HG03135 (cell line): ENCODE results near the gene ARHGAP26.

Experiments used
- ATAC-seq: cut with Tn5 transposase; IDR thresholded peaks from one replicate; pipeline ENCODE4 v1.9.1; 2021; ENCODE audit warnings: mild to moderate bottlenecking, moderate library complexity; ENCODE audit not compliant: unreplicated experiment

ARHGAP26 gene

DNA sequence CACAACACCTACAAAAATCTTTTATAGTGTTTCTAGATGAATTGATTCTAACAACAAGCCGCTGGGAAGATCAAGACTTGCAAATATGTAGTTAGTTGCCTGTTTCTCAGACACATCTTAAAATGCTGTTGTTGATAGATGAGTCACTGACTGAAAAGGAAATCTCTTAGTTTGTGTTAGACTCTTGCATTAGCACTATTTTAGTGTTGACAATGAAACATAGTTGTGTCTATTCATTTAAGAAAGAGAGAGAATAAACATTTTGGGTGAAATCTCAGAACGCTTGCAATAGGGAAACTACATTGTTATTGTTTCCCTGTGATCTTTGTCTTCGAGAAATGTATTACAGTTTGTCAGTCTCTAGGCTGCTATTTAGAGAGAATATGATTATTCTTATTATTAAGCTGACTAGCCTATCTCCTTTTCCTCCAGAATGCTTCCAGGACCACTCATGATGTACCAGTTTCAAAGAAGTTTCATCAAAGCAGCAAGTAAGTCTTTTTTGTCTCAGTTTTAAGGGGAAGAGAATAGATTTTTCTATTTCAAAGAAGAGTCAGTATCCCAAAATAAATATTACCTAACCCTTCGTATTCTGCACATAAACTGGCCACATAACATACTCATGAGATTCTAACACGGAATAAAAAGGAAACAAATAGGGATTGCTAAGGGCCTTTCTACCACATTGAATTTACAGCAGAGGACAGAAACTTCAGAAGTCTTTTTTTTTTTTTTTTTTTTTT is 285.6 kb downstream of the ARHGAP26 start:
- no peak for ATAC-seq

- no peak for ATAC-seq
Measured at GRCh38 chr5:143056339-143056704, 286.1 kb downstream of the ARHGAP26 start.

- ATAC-seq, result peak; percentile 43
Measured at GRCh38 chr5:143056792-143057579, 286.8 kb downstream of the ARHGAP26 start.

DNA sequence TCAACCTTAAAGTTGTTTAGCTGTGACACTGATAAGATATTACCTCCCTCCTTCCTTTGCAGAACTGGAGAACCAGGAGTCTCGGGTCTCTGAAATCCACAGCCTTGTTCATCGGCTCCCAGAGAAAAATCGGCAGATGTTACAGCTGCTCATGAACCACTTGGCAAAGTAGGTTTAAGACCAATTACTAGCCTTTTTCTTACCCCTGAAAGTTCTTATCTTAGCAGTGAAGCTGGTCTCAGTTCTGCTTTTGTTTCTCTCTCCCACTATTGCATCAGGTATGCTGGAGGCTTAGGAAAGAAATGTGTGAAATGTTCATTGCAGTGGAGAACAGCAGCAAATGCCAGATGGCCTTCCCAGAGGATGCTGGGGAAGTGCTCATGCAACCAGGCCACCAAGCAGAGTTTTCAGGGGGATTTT is 287.4 kb downstream of the ARHGAP26 start:
- ATAC-seq, result peak; percentile 49

- ATAC-seq, result no peak
Measured at GRCh38 chr5:143059355-143059754, 289.2 kb downstream of the ARHGAP26 start.

DNA sequence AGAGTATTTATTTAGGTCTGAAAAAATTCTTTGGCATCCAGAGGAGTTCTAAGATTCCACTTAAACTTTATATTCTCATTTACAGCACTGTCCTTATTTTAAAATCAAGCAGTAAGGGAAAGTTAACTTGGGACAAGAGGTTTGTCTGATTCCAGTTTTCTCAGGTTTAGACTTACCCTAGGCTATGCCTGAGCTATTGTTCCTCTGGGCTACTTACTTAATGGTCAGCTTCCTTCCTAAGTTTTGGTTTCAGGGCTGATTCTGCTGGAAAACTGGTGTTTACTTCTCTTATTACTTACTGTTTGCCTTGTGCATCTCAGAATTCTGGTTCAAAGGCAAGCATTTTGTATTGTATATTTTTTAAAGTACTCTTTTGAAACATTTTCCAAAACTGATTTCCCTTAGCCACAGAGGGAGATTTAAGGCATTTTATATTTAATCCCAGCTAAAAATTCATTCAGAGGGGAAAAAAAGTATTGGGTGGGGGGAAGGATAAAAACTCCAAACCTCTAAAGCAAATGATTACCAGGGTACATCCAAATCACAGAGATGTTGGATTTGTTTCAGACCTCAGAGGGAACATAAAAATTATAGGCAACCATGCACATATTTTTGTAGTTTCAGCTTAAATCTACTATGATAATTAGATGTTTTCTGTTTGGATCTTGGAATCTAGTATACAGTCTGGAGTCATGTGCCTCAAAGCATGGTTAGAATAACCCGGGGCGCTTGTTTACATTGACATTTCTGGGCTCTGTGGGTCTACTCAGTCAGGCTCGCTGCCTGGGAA is 290.0 kb downstream of the ARHGAP26 start:
- ATAC-seq, result no peak

DNA sequence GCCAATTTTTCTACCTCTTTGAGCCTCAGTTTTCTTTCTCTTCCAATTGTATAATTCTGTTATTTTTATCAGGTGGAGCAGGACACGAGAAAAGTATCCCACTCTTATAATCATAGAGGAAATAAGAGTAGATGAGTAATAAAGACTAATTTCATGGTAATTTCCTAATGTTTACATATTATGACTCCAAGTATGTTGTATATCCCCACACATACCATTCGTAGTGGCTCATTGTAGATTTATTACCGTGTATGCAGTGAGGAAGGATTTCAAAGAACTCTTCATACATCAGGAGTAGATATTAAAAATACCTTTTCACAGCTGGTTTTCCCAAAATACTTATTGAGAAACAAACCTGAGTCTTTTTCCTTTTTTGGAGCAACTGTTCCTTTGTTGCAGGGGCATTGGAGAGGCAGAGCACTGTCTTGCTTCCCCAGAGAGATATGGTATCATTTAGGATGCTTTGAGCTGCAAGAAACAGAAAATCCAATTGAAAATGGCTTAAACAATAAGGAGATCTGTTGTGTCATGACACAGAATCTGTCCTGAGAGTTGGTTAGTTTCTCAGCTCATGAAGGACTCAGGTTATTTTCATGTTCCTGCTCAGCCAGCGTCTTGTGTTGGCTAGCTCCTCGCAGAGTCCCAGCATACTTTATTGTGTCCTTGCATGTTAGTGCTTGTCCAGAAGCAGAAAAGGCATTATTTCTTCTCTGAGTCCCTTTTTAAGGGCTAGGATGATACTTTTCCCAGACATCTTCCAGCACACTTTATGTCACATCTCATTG is 291.2 kb downstream of the ARHGAP26 start:
- ATAC-seq, result no peak

- no peak for ATAC-seq
Measured at GRCh38 chr5:143062379-143062778, 292.2 kb downstream of the ARHGAP26 start.

- no peak for ATAC-seq
Measured at GRCh38 chr5:143063175-143063970, 293.2 kb downstream of the ARHGAP26 start.

GRCh38 chr5:143064218-143064641 is 294.1 kb downstream of the ARHGAP26 start:
- ATAC-seq, result no peak

DNA sequence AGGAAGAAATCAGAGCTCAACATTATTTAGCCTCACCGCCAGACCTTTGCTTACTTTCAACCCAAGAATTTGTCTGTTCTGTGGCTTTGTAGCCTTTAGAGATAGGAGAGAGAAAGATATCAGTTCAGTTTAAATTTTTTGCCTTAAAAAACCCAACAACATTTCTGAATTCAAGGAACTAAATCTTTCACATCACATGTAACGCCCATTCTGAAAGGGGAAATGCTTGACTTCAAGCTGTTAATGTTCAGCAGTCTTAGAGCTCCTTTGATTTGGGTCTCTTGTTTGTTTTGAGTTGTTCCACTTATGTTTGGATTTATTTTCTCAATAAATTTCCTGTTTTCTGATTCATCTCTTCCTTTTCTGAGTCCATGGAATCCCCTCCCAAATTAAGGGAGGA is 294.5 kb downstream of the ARHGAP26 start:
- ATAC-seq, result no peak

GRCh38 chr5:143065185-143065965 is 295.2 kb downstream of the ARHGAP26 start:
- no peak for ATAC-seq

GRCh38 chr5:143065996-143066522 is 295.9 kb downstream of the ARHGAP26 start:
- no peak for ATAC-seq

DNA sequence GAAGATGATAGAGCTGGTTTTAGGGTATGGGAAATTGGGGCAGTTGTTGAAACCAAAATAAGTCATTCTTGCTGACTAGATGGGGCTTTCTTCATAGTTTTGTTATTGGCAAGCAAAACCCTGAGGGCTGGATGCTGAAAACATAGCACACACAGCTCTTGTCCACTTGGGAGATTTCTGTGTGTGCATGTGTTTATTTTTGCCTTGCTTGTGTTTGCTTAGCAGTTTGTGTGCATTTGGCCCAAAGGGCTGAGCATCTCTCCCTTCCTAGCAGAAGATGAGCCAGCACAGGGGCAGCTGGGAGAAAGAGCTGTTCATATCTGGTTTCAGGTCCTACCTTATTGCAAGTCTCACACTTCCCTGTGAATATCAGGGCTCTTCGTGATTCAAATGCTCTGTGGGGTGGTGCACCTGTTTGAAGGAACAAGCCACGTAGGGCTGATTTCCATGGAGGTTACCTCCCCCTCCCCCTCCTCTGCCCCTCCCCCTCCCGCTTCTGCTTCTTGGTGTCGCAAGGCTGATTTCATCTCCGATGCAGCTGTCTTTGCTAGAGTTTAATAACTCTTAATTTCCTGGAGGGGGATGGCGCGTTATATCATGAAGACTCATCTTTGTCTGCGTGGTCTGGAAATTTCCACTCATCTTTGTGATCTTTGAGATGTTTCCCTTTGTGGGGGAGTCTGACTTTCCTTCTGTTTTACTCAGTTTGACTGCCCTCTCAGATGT is 296.5 kb downstream of the ARHGAP26 start:
- peak; percentile 48 for ATAC-seq

DNA sequence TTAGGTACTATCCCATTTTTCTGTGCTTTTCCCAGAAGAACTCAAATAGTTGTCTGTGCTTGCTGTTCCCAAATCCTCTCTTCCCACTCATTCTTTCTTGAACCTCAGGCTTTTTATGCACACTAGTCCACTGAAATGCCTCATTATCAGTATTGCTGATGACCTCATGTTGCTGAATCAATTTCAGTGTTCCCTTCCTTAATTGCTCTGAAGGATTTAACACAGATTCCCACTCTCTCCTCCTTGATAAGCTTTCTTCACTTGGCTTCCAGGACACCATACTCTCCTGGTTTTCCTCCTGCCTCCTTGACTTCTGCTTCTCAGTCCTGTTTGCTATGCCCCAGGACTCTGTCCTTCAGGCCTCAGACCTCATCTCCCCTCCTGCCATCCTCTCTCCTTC is 298.5 kb downstream of the ARHGAP26 start:
- ATAC-seq, result no peak

DNA sequence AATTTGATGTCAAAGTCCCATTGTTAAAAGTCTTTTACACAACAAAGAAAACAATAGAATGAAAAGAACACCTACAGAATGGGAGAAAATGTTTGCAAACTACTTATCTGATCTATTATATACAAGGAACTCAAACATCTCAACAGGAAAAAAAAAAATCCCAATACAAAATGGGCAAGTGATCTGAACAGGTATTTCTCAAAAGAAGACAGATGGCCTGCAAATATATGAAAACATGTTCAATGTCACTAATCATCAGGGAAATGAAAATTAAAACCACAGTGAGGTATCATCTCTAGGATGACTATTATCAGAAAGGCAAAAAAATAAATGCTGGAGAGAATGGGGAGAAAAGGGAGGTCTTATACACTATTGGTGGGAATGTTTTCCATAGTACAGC is 301.8 kb downstream of the ARHGAP26 start:
- no peak for ATAC-seq

DNA sequence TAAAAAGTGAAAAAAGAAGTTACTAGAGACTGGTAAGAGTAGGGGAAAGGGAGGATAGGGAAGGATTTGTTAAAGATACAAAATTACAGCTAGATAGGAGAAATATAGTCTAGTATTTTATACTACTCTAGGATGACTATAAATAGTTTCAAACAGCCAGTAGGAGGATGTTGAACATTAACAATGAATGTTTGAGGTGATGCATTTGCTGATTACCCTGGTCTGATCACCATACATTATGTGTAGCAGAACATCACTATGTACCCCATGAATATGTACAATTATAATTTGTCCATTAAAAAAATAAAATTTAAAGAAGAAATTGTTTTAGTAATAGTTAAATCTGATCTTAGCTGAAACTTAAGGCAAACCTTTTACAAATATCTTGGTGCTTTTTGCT is 302.6 kb downstream of the ARHGAP26 start:
- ATAC-seq, result no peak

- ATAC-seq, result no peak
Measured at GRCh38 chr5:143073766-143074165, 303.6 kb downstream of the ARHGAP26 start.
